Dermis blood vessel endothelial cell (primary cell): ENCODE data around the gene HHLA2. TPM values are rescaled to one million over a fixed set of nuclear protein-coding genes. Genes with fewer than 3 reads are reported as not detected.
"Not testable (repeated sequence)": the region's sequence is repeated elsewhere in the genome, so short reads cannot be mapped to it uniquely, and the experiment has no call there.

ENCODE experiments used
- DNase-seq: peaks from one replicate; pipeline ENCODE4 v3.0.0; 2010
- total RNA-seq: library from RNA; depleted of rRNA; stranded (reverse); fragments of >200 nt; gene quantifications from 2 replicates; pipeline ENCODE4 v1.2.3, GENCODE V29; 2014

The HHLA2 gene
- under 0.01 TPM in 1 of 2 replicates, not detected in the other for total RNA-seq

DNA sequence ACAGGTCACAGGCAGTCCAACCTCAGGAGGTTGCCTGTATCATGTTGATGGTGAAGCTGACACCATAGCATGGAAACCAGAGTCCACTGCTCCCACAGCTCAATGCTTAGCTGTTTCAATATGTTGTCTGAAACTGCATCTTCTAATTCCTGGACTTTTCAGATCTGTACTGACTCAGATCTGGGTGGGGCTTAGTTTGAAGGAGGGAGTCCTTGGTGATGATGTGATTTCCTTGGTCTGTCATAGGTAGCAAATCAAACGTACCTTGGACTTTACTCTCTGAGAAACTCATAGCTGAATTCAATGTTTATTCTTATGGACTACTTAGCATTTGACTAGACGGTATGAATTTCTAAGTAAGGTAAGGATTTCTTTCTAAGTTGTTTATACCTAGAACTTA, at the start of gene HHLA2:
Gene HHLA2, plus strand, starts transcription at position 310 of the 400 bp plus-strand sequence. CDS start 55,266 bp downstream, outside the sequence.
- DNase-seq: no peak

- no peak for DNase-seq
Observed at GRCh38 chr3:108250626-108251025, 45.7 kb upstream of the HHLA2 start.

- no peak for DNase-seq
Observed at GRCh38 chr3:108251265-108251664, 45.1 kb upstream of the HHLA2 start.

GRCh38 chr3:108251844-108252243, 44.5 kb upstream of the HHLA2 start:
- DNase-seq: no peak

DNA sequence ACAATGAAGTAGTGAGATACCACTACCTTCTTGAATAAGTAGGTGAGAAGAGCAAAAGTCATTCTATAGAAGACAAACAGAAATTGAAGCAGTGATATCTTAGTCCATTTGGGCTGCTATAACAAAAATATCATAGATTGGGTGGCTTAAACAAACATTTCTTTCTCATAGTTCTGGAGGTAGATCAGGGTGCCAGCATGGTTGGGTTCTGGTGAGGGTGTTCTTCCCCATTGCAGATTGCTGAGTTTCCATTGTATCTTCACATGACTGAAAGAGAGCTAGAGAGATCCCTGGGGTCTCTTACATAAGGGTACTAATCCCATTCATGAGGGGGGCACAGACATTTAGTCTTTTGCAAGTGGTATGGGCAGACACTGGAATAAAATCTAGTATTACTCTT, 41.2 kb upstream of the HHLA2 start:
- DNase-seq: no peak

DNA sequence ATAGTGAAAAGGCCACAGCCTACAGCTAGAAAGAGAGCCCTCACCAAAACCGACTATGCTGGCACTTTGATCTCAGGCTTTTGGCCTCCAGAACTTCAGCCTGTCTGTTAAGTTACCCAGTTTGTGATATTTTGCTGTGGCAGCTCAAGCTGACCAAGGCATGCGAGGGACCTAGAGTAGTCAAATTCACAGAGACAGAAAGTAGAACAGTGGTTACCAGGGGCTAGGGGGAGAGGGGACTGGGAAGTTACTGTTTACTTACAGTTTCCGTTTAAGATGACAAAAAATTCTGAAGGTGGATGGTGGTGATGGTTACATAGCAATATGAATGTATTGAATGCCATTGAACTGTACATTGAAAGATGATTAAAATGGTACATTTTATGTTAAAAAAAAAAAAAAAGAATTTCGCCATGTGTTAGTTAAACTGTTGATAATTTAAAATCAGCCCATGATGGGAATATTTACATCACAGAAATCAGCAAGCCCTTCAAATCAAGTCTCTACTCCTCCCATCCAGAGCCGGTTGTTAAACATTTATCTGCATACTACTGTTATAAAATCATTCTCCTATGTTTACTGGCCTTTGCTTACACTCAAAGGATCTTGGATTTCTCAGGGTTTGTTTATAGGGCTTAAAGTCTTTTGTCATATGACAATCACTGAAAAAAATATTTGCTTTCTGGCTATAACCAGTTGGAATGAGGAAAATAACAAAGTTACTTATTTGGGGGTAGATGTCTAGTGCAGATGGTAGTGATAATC, 31.6 kb upstream of the HHLA2 start:
- not testable (repeated sequence) for DNase-seq

- DNase-seq: not testable (repeated sequence)
Observed at GRCh38 chr3:108268235-108268634, 28.1 kb upstream of the HHLA2 start.

DNA sequence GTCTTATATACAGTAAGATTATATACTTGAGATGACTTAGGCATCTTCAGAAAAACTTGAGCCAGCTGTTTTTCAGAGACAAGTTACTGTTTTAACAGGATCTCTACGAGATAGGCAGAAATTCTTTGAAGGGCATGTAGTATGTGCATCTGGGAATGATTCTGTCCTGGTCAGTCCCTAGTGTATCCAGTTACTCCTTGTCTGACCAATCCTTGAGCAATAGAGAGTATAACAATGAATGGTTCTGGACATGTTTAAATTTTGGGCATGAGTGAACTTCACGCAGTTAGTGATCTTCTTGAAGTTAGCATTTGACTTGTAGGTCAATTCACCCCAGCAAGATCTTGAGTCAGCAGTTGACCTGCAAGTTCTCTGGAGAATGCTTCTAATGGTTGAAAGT, 24.7 kb upstream of the HHLA2 start:
- no peak for DNase-seq

GRCh38 chr3:108279066-108279465, 17.3 kb upstream of the HHLA2 start:
- DNase-seq: not testable (repeated sequence)

DNA sequence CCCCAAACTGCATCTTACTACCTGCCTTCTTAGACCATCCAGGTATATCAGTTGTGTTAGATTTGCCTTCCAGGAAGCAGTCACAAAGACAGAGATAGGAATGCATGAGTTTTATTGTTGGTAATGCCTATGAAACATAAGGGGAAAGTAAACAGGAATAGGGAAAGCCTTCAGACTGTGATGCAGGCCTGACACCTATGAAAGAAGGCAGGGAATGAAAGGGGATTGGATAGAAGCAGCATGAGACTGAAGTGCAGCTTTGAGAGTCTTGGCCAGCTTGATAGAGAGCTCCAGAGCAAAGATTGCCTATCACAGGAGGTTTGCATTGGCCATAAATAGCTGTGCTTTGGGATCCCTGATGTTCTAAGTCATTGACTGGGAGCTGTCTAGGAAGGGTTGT, 15.9 kb upstream of the HHLA2 start:
- DNase-seq: no peak

DNA sequence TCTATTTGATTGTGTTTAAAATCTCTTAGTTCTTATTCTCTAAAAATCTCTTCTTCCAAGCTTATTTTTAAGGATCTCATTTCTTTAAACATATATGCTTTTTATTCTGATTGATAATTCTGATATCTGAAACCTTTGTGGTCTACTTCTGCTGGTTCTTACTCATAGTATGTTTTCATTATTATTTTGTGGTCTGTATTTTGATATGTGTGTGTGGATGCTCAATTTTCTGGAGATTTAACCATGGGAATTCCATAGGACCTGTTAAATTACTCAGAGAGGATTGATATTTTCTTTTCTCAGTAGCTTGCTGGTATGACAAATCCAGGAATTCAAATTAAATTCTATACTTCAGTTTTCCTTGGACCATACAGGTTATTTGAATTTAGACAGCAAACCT, 14.7 kb upstream of the HHLA2 start:
- DNase-seq: no peak

- no peak for DNase-seq
Observed at GRCh38 chr3:108283006-108283405, 13.3 kb upstream of the HHLA2 start.

DNA sequence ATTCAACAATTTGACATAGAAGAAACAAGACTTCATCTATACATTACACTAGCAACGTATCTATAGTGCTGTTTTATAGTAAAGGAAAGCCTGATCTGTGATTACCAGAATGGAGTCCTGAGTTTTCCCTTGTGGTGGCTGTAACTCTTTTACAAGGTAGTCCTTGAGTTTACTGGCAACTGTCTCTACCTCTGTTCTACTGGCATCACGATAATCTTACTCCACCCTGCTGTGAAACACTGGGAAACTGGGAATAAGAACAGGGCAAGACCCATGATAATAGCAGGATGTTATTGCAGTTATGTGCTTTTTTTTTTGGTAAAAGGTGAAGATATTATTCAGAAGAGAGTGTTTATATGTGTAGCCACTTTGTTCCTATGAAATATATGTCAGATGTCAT, 12.4 kb upstream of the HHLA2 start:
- DNase-seq: no peak

- no peak for DNase-seq
Observed at GRCh38 chr3:108285176-108285575, 11.2 kb upstream of the HHLA2 start.

GRCh38 chr3:108287146-108287545, 9.2 kb upstream of the HHLA2 start:
- no peak for DNase-seq

DNA sequence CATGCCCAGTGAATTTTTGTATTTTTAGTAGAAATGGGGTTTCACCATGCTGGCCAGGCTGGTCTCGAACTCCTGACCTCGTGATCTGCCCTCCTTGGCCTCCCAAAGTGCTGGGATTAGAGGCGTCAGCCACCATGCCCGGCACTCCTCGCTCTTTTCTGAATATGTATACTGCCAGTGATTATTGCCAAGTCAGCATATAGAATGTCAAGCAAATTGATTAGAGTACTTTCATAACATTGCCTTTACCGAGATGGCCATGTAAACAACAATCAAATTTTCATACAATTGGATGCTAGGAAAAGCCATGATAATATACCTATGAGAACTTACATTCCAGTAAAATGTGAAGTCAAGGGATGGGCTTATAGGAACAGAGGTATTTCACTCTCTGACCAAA, 8.2 kb upstream of the HHLA2 start:
- DNase-seq: not testable (repeated sequence)

DNA sequence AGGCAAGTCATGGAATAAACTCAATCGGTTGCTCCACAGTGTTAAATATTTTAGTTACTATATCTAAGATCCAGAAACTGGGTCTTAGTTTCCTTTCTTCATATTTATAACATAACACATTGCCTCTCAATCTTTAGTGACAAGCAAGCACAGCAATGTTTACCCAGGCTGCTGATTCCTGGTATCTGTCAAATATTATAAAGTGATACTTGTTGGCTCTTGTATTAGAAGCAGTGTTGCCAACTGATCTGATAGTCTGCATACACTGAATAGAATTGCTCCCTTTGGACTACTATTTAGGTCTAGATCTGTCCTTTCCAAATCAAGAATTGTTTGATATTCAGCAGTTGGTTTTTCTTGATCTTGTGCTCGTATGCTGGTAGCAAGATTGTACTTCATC, 7.2 kb upstream of the HHLA2 start:
- DNase-seq: no peak

GRCh38 chr3:108292450-108292849, 3.9 kb upstream of the HHLA2 start:
- DNase-seq: no peak

GRCh38 chr3:108292905-108293328, 3.4 kb upstream of the HHLA2 start:
- DNase-seq: no peak

- no peak for DNase-seq
Observed at GRCh38 chr3:108293858-108294257, 2.5 kb upstream of the HHLA2 start.

- no peak for DNase-seq
Observed at GRCh38 chr3:108295421-108296175, 750 bp upstream of the HHLA2 start.

DNA sequence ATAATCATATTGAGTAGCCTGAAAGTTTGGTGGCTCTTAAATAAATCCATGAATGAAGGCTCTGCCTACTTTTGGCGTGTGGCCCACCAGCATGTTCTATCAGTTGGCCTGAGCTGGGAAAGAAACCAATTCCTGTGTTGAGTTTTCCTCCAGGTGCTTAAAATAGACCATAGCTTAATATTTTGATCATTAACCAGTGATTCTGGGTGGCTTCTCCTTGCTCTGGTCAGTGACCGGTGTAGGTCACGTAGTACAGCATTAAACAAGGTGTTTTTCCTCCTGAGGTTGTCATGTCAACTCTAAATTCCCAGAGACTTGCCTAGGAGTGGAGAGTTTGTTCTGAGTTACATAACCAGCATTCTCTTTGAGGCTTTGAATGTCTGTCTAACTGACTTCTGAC, 1.3 kb downstream of the HHLA2 start:
- no peak for DNase-seq

GRCh38 chr3:108298056-108298455, 1.7 kb downstream of the HHLA2 start:
- DNase-seq: no peak
